GM23338 (cell line): ENCODE measurements around the gene INPP4B. TPM values are rescaled to one million over a fixed set of nuclear protein-coding genes. Genes with fewer than 3 reads are reported as not detected.

Source experiments
- ATAC-seq: fragments of 200-7000 bp; cut with Tn5 transposase; 3 replicates; pipeline ENCODE4 v1.9.1; 2020
- DNase-seq: peaks from one replicate; pipeline ENCODE4 v3.0.0-alpha.2; 2015; ENCODE audit warnings: low spot score
- H2AFZ ChIP-seq: fragments of 200-600 bp; sonication (generic); 2 replicates; pipeline ENCODE4 v1.8.0; 2016; ENCODE audit warnings: antibody characterized with exemption, mild to moderate bottlenecking, moderate library complexity
- H3F3A ChIP-seq: fragments of 200-600 bp; sonication (generic); replicated peaks from 2 replicates; pipeline ENCODE4 v1.8.0; 2017; ENCODE audit warnings: antibody characterized with exemption, mixed run types, low read depth
- H3K27ac ChIP-seq: fragments of 200-600 bp; sonication (generic); 2 replicates; pipeline ENCODE4 v1.6.1; 2016; ENCODE audit warnings: low read depth
- H3K27me3 ChIP-seq: fragments of 200-600 bp; sonication (generic); 2 replicates; pipeline ENCODE4 v1.8.0; 2016; ENCODE audit warnings: mild to moderate bottlenecking, mixed run types, moderate library complexity; ENCODE audit not compliant: insufficient read depth
- H3K36me3 ChIP-seq: fragments of 200-600 bp; sonication (generic); 2 replicates; pipeline ENCODE4 v1.8.0; 2016; ENCODE audit warnings: mild to moderate bottlenecking; ENCODE audit not compliant: insufficient read depth
- H3K4me1 ChIP-seq: fragments of 200-600 bp; sonication (generic); 2 replicates; pipeline ENCODE4 v1.8.0; 2016; ENCODE audit warnings: mild to moderate bottlenecking, moderate library complexity; ENCODE audit not compliant: insufficient read depth
- H3K4me2 ChIP-seq: fragments of 200-600 bp; sonication (generic); 2 replicates; pipeline ENCODE4 v1.7.1; 2017; ENCODE audit warnings: mixed run types
- H3K4me3 ChIP-seq: fragments of 200-600 bp; sonication (generic); 2 replicates; pipeline ENCODE4 v1.6.1; 2016; ENCODE audit warnings: mixed run types
- H3K79me2 ChIP-seq: fragments of 200-600 bp; sonication (generic); replicated peaks from 2 replicates; pipeline ENCODE4 v1.8.0; 2017; ENCODE audit warnings: mild to moderate bottlenecking; ENCODE audit not compliant: insufficient read depth
- H3K9me2 ChIP-seq: fragments of 200-600 bp; sonication (generic); 2 replicates; pipeline ENCODE4 v1.8.0; 2017; ENCODE audit not compliant: insufficient read depth
- H4K20me1 ChIP-seq: fragments of 200-600 bp; sonication (generic); replicated peaks from 2 replicates; pipeline ENCODE4 v1.8.0; 2017; ENCODE audit warnings: mild to moderate bottlenecking; ENCODE audit not compliant: insufficient read depth
- H3K27ac Mint-ChIP-seq: 2 replicates; pipeline ENCODE4 v1.8.0; 2020; ENCODE audit warnings: inconsistent platforms, mild to moderate bottlenecking, moderate library complexity, mixed read lengths
- H3K27me3 Mint-ChIP-seq: 3 replicates; pipeline ENCODE4 v1.8.0; 2022; ENCODE audit warnings: low read depth, mild to moderate bottlenecking, moderate library complexity, mixed read lengths, inconsistent platforms; ENCODE audit not compliant: insufficient read depth, poor library complexity
- H3K36me3 Mint-ChIP-seq: 3 replicates; pipeline ENCODE4 v1.8.0; 2021; ENCODE audit warnings: low read depth, mild to moderate bottlenecking, inconsistent platforms, moderate library complexity, mixed read lengths
- H3K4me1 Mint-ChIP-seq: 3 replicates; pipeline ENCODE4 v1.8.0; 2020; ENCODE audit warnings: mild to moderate bottlenecking, inconsistent platforms, mixed read lengths
- H3K4me3 Mint-ChIP-seq: 3 replicates; pipeline ENCODE4 v1.8.0; 2021; ENCODE audit warnings: moderate library complexity, mild to moderate bottlenecking, inconsistent platforms, mixed read lengths
- H3K9me3 Mint-ChIP-seq: 3 replicates; pipeline ENCODE4 v1.8.0; 2020; ENCODE audit warnings: moderate library complexity, mild to moderate bottlenecking, inconsistent platforms, mixed read lengths
- CREB1 ChIP-seq: fragments of 250-450 bp; sonication (Bioruptor Pico); IDR thresholded peaks from 2 replicates; pipeline ENCODE4 v1.5.0; 2020; ENCODE audit warnings: low read depth, mild to moderate bottlenecking, moderate library complexity
- EZH2 ChIP-seq: fragments of 200-600 bp; sonication (generic); IDR thresholded peaks from one replicate; pipeline ENCODE4 v1.8.0; 2017; ENCODE audit warnings: antibody characterized with exemption, mild to moderate bottlenecking, low read depth; ENCODE audit not compliant: unreplicated experiment
- EZH2phosphoT487 ChIP-seq: fragments of 200-600 bp; sonication (generic); IDR thresholded peaks from one replicate; pipeline ENCODE4 v1.8.1; 2018; ENCODE audit warnings: antibody characterized with exemption; ENCODE audit not compliant: unreplicated experiment
- JUNB ChIP-seq: IDR thresholded peaks from one replicate; pipeline ENCODE4 v1.6.1; 2016; ENCODE audit warnings: antibody characterized with exemption; ENCODE audit not compliant: unreplicated experiment
- NANOG ChIP-seq: IDR thresholded peaks from 2 replicates; pipeline ENCODE4 v1.6.1; 2016; ENCODE audit warnings: antibody characterized with exemption, borderline replicate concordance
- POLR2AphosphoS5 ChIP-seq: IDR thresholded peaks from 2 replicates; pipeline ENCODE4 v1.6.1; 2016; ENCODE audit warnings: antibody characterized with exemption, low read depth
- STAT1 ChIP-seq: IDR thresholded peaks from one replicate; pipeline ENCODE4 v1.6.1; 2016; ENCODE audit warnings: antibody characterized with exemption; ENCODE audit not compliant: unreplicated experiment
- ZNF114 ChIP-seq: fragments of 250-450 bp; sonication (Bioruptor Pico); IDR thresholded peaks from 2 replicates; pipeline ENCODE4 v1.5.0; 2020; ENCODE audit warnings: mild to moderate bottlenecking, moderate library complexity
- ZNF331 ChIP-seq: fragments of 250-450 bp; sonication (Bioruptor Pico); IDR thresholded peaks from 2 replicates; pipeline ENCODE4 v1.5.0; 2020; ENCODE audit warnings: low read depth, mild to moderate bottlenecking, moderate library complexity
- polyA plus RNA-seq: library from polyadenylated mRNA; unstranded; fragments of >200 nt; fragmentation: Nextera tagmentation; extraction: Ambion mirVana; gene quantifications from 2 replicates; pipeline ENCODE4 v1.2.1, GENCODE V29; 2016
- total RNA-seq: library from RNA; depleted of rRNA; stranded (reverse); fragments of >200 nt; shearing (Covaris generic); gene quantifications from 2 replicates; pipeline ENCODE4 v1.2.3, GENCODE V29; 2014
- TF ChIP-seq, protein P1 (sequence below): IDR thresholded peaks from 2 replicates; pipeline ENCODE4 v1.6.1; 2016; ENCODE audit warnings: antibody characterized with exemption
- TF ChIP-seq, protein P2 (sequence below): IDR thresholded peaks from one replicate; pipeline ENCODE4 v1.6.1; 2018; ENCODE audit warnings: antibody characterized with exemption; ENCODE audit not compliant: unreplicated experiment
- TF ChIP-seq, protein P3 (sequence below), 2 experiments: fragments of 200-600 bp in 1 of 2; sonication (generic) in 1 of 2; conservative IDR thresholded peaks; 2 replicates each; pipeline versions ENCODE4 v1.5.1 to v1.6.1; 2016 to 2017; ENCODE audit warnings: antibody characterized with exemption in 2 of 2, low read depth in 2 of 2, mild to moderate bottlenecking in 2 of 2, moderate library complexity in 1 of 2

The INPP4B gene
- total and polyA plus RNA-seq, 2 experiments from 2014 or later = 0.11 to 0.14 TPM

DNA sequence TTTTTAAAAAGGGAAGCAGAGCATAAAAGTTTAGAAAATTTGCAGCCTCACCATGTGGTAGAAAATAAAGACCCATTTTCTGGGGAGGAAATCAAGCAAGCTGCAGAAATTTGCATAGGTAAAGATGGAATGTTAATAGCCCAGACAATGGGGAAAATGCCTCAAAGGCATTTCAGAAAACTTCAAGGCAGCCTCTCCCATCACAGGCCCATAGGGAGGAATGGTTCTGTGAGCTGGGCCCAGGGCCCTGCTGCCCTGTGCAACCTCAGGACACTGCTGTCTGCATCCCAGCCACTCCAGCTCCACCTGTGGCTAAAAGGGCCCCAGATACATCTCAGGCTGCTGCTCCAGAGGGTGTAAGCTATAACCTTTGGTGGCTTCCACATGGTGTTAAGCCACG, 137.9 kb downstream of the INPP4B start:
- no peak overlapping the region for H3K4me3 Mint-ChIP-seq

DNA sequence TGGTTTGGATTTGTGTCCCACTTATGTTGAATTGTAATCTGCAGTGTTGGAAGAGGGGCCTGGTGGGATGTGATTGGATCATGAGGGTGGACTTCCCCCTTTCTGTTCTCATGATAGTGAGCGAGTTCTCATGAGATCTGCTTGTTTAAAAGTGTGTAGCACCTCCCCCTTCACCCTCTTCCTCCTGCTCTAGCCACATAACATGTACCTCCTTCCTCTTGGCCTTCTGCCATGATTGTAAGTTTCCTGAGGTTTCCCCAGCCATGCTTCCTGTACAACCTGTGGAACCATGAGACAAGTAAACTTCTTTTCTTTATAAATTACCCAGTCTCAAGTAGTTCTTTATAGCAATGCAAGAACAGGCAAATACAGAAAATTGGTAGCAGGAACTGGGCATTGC, 138.7 kb downstream of the INPP4B start:
- peaks cover 27% of the 10 kb centered on the region for H3K27me3 Mint-ChIP-seq
- Histone ChIP-seq H3K9me2 (peaks cover 6% of the 10 kb centered on the region; the same call in 1 of the 2 replicates), H2AFZ (no peak overlapping the region), H3F3A (no peaks in the 10 kb centered on the region), H3K36me3 (no peaks in the 10 kb centered on the region), H3K4me1 (0 out of 2 replicates have a peak, but pooled peaks cover 3% of the 10 kb centered on the region), H3K4me2 (no peak overlapping the region; the same call in 1 of the 2 replicates), H3K4me3 (no peak overlapping the region), H3K27ac (no peak overlapping the region), H3K79me2 (no peaks in the 10 kb centered on the region), H4K20me1 (no peaks in the 10 kb centered on the region; the same call in 1 of the 2 replicates), H3K27me3 (peaks cover 46% of the 10 kb centered on the region)
- DNase-seq = no peak
- H3K36me3 Mint-ChIP-seq = no peaks in the 10 kb centered on the region
- peaks cover 5% of the 10 kb centered on the region; the same call in 1 of the 3 replicates for H3K9me3 Mint-ChIP-seq
- no peak for ATAC-seq
- H3K27ac Mint-ChIP-seq = no peak overlapping the region
- no peak overlapping the region for H3K4me3 Mint-ChIP-seq
- peaks cover 6% of the 10 kb centered on the region; the same call in 2 of the 3 replicates for H3K4me1 Mint-ChIP-seq
- TF ChIP-seq EZH2phosphoT487 (no peak), EZH2 (no peak), STAT1 (no peak), ZNF331 (CRISPR knock-in tag) (no peak), ZNF114 (CRISPR knock-in tag) (no peak), POLR2AphosphoS5 (no peak), NANOG (no peak), CREB1 (CRISPR knock-in tag) (no peak), JUNB (no peak)
- TF ChIP-seq, protein P1, sequence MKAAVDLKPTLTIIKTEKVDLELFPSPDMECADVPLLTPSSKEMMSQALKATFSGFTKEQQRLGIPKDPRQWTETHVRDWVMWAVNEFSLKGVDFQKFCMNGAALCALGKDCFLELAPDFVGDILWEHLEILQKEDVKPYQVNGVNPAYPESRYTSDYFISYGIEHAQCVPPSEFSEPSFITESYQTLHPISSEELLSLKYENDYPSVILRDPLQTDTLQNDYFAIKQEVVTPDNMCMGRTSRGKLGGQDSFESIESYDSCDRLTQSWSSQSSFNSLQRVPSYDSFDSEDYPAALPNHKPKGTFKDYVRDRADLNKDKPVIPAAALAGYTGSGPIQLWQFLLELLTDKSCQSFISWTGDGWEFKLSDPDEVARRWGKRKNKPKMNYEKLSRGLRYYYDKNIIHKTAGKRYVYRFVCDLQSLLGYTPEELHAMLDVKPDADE = no peak
- TF ChIP-seq, protein P2, sequence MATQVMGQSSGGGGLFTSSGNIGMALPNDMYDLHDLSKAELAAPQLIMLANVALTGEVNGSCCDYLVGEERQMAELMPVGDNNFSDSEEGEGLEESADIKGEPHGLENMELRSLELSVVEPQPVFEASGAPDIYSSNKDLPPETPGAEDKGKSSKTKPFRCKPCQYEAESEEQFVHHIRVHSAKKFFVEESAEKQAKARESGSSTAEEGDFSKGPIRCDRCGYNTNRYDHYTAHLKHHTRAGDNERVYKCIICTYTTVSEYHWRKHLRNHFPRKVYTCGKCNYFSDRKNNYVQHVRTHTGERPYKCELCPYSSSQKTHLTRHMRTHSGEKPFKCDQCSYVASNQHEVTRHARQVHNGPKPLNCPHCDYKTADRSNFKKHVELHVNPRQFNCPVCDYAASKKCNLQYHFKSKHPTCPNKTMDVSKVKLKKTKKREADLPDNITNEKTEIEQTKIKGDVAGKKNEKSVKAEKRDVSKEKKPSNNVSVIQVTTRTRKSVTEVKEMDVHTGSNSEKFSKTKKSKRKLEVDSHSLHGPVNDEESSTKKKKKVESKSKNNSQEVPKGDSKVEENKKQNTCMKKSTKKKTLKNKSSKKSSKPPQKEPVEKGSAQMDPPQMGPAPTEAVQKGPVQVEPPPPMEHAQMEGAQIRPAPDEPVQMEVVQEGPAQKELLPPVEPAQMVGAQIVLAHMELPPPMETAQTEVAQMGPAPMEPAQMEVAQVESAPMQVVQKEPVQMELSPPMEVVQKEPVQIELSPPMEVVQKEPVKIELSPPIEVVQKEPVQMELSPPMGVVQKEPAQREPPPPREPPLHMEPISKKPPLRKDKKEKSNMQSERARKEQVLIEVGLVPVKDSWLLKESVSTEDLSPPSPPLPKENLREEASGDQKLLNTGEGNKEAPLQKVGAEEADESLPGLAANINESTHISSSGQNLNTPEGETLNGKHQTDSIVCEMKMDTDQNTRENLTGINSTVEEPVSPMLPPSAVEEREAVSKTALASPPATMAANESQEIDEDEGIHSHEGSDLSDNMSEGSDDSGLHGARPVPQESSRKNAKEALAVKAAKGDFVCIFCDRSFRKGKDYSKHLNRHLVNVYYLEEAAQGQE = no peak
- TF ChIP-seq, protein P3, sequence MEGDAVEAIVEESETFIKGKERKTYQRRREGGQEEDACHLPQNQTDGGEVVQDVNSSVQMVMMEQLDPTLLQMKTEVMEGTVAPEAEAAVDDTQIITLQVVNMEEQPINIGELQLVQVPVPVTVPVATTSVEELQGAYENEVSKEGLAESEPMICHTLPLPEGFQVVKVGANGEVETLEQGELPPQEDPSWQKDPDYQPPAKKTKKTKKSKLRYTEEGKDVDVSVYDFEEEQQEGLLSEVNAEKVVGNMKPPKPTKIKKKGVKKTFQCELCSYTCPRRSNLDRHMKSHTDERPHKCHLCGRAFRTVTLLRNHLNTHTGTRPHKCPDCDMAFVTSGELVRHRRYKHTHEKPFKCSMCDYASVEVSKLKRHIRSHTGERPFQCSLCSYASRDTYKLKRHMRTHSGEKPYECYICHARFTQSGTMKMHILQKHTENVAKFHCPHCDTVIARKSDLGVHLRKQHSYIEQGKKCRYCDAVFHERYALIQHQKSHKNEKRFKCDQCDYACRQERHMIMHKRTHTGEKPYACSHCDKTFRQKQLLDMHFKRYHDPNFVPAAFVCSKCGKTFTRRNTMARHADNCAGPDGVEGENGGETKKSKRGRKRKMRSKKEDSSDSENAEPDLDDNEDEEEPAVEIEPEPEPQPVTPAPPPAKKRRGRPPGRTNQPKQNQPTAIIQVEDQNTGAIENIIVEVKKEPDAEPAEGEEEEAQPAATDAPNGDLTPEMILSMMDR (conservative IDR thresholded peaks at IDR 0.05; ENCODE audit: low read depth in 2 of 2) = no peak

More for the DNA sequence above, 137.9 kb downstream of the INPP4B start:
- H3K4me2 ChIP-seq = no peak overlapping the region
- no peaks in the 10 kb centered on the region; the same call in 1 of the 2 replicates for H4K20me1 ChIP-seq
- TF ChIP-seq EZH2 (no peak), NANOG (peak; percentile 29; the same call in 1 of the 2 replicates)
- no peaks in the 10 kb centered on the region for H3F3A ChIP-seq
- H3K27me3 Mint-ChIP-seq = peaks cover 35% of the 10 kb centered on the region
- peaks cover 5% of the 10 kb centered on the region; the same call in 1 of the 3 replicates for H3K9me3 Mint-ChIP-seq
- no peak overlapping the region for H3K27ac Mint-ChIP-seq
- H3K36me3 ChIP-seq = no peaks in the 10 kb centered on the region
- peaks cover 55% of the 10 kb centered on the region for H3K27me3 ChIP-seq
- H3K4me1 Mint-ChIP-seq = peaks cover 6% of the 10 kb centered on the region; the same call in 2 of the 3 replicates
- H3K9me2 ChIP-seq = peaks cover 6% of the 10 kb centered on the region; the same call in 1 of the 2 replicates
- no peaks in the 10 kb centered on the region for H3K36me3 Mint-ChIP-seq
- 0 out of 2 replicates have a peak, but pooled peaks cover 3% of the 10 kb centered on the region for H3K4me1 ChIP-seq
- H3K79me2 ChIP-seq = no peaks in the 10 kb centered on the region
- H2AFZ ChIP-seq = no peak overlapping the region
- H3K4me3 ChIP-seq = no peak overlapping the region
- ATAC-seq (peak; percentile 85), DNase-seq (peak; percentile 63)
- H3K27ac ChIP-seq = no peak overlapping the region
